Measurements from ENCODE around the gene PPP1R37.

GRCh38 chr19:45118106-45118505 is 25.1 kb downstream of the PPP1R37 start:
- no peak for TF ChIP-seq CTCF (IDR thresholded peaks at IDR 0.05)
- TF ChIP-seq SIN3A (IDR thresholded peaks at IDR 0.05; ENCODE audit: borderline replicate concordance, insufficient read depth, low read depth, low read length): no peak
